NK-92 (cell line): Measurements from ENCODE around the gene ACADL.
A peak's percentile ranks its signal among the peaks of the same experiment; 100 is the strongest.
"Not testable (repeated sequence)": the region's sequence is repeated elsewhere in the genome, so short reads cannot be mapped to it uniquely, and the experiment has no call there.

Source experiments
- DNase-seq: peaks from one replicate; lab custom pipeline; 2025; ENCODE audit not compliant: unreplicated experiment; lab: John Stamatoyannopoulos, UW

ACADL gene

DNA sequence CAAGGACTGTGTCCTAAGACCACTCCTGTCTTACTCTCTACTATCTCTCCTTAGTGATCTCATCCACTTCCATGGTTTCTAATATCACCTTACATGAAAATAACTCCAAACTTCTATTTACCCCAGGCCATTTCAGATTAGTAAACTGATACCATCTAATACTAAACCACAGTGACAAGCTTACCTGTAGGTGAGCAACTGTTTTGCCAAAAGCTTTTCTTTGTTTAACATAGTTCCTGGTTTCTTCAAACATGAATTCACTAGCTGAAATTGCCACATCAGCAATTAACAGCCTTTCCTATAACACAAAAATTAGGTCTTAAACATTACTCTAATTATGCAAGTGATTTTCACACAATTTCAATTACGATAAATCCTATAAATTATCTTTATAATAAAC, 22.1 kb downstream of the ACADL start:
- no peak for DNase-seq

DNA sequence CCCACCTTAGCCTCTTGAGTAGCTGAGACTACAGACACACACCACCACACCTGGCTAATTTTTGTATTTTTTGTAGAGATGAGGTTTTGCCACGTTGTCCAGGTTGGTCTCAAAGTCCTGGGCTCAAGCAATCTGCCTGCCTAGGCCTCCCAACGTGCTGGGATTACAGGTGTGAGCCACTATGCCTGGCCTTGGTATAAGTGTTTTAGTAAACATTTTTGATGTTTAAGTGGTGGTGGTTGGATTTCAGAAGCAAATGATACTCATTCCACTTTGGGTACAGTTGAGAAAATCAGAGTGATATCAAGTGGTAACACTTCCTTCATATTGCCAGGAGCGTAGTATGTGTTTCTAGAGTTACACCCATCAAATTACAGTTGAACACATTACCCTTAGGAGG, 25.4 kb downstream of the ACADL start:
- DNase-seq: no peak

DNA sequence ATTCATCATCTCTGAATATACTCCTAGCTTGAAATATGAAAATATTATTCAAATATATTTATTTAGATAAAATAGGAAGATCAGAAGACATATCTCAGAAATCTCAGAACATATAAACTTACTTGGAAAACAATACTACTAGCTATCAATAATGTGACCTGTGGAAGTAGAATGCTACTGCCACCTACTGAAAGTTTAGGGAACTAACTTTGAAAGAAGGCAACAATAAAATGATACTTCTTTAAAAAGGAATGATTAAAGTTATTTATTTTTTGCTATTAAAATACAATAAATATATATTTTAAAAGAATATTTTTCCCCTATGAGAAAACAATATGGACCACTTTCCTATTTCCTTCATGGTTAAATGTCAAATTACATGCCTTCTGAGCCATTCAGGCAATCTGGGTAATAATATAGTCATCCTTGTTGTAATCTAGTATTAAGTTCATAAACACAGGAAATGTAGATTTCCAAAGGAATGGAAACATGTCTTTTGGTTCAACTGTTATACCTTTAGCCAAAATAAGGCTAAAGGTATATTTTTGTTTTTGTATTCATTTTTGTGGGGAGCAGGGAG, 26.0 kb downstream of the ACADL start:
- no peak for DNase-seq

DNA sequence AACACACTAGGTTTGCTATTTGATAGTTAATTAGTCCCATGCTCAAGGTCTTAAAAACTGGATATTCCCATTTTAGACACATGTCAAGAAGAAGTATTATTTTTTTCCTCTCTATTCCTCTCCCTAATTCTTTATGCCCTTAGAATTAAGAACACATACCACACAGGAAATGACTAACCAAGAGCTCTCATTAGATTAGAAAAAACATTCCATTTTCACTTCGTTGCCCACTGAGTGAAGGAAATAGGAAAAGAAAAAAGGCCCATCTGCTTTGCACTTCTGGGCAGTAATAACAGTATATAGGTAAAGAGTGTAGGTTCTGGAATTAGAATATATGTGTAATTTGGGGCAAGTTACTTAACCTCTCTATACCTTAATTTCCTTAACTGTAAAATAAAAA, 26.9 kb downstream of the ACADL start:
- no peak for DNase-seq

DNA sequence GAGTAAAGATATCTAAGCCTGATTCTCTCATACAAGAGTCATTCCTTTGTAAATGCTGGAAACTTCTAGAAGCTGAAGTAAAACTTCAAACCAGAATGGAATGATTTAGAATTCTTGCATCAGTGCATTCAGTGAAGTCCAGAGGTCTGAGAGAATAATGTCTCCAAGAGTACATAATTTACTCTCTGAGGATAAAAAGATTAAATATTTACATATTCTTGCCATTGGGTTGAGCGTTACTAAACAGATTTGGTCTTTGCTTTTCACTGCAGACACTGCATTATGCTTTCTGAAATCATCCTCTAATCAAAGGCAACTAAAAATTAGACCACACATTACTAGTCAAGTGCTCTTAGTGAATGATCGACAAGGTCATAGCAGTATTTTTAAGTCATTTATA, 27.5 kb downstream of the ACADL start:
- no peak for DNase-seq

DNA sequence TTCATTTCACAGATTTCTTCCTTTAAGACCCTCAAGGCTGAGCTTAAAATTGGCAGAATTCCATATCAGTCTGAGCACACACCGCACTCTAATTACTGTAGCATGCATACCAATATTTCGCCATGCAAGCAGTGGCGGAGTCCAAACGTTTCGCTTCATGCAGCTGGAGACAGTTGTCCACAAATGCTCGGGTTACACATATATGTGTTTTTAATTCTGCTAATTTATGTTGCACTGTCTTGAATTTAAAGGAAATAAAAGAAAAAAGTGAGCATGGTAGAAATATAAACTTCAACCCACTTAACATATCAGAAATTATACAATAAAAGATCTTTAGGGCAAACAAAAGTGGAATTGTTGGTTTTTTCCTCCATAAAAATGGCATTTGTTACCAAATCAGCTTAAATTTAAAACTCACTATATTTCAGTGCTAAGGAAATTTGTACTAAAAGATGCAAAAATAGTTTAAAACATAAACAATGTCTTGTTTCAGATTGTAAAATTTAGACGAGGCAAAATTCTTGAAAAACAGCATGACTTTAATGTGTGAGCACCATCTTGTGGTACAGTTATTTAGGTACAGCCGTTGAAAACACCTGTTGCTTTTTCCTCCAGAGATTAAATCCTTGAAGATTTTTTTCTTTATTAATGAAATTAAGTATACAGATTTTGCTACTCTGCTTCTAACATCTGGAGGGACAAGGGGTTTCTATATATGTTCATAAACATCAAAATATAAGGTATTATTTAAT, 30.0 kb downstream of the ACADL start:
- DNase-seq: no peak

DNA sequence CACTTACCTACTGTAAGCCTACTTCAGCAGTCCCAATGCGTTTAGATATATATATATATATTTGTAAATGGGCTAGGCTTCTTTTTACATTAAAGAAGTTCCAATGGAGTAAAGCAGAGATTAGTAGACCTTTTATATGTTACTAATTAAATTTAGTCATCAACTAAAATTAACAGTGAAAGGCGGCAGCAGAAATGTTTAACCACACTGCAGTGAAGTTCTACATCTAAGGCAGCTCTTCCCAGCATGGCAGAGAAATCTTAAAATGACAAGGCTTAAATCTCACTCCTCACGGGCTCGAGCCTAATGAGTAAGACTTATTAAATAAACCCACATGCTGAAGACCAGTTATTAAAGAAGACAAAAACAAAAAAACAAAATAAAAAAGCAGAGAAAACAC, 34.9 kb downstream of the ACADL start:
- no peak for DNase-seq

DNA sequence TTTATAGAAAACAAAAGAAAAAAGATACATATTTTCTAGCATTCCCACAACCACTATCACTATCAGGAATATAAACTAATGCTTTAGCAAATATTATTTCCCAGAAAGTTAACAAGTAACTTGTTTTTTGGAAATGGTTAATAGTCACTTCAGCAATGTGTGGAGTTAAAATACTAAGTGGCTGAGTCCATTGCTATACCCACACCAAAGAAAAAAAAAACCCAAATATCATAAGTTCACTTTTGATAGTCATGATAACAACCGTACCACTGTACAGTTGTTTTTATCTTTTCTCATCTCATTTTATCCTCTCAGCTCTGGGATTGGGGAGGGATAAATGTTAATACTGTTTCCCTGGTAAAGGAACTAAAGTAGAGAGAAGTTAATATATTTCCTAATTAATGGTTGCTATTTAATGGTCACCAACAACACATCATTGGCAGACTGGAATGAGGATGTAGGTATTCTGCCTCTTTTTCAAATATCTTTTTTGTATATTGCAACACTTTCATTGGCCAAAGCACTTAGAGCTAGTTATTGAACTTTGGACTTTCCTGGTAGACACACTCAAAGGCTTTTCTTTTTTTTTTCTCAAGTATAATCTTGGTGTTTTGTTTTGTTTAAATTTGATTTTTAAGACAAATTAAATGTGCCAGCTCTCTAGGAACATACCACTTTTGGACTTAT, 35.7 kb downstream of the ACADL start:
- no peak for DNase-seq

DNA sequence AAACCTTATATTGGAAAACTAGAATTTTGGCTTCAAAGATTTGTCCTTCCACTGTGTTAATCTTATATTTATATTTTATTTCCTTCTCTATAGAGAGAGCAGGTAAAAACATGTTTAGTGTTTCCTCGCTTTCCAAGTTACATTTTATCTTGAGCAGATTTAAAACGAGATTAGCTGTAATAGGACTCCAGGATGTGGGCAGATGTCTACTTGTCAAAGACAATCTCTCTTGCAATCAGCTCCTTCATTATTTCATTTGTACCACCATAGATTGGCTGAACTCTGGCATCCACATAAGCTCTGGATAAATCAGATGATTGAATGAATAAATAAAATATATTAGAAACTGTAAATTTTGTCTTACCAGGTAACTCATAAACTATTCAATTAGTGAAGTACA, 36.5 kb downstream of the ACADL start:
- no peak for DNase-seq

DNA sequence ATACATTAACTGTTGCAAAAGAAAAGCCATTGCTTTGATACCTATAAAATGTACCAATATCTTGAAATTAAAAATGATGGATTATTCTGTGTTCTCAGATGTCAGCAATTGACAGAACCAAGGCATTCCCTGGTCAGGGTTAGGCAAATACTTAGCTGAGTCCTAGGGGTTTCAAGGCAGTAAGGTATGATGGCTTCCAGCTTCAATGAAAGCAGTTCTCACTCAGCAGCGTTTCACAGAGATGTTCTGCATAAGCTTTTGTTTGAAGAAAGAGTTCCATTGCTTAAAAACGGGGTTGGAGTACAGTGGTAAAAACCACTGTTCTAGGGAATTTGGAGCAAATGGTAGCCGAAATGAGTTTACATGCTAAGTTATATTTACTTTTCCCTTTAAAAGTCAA, 37.1 kb downstream of the ACADL start:
- no peak for DNase-seq

DNA sequence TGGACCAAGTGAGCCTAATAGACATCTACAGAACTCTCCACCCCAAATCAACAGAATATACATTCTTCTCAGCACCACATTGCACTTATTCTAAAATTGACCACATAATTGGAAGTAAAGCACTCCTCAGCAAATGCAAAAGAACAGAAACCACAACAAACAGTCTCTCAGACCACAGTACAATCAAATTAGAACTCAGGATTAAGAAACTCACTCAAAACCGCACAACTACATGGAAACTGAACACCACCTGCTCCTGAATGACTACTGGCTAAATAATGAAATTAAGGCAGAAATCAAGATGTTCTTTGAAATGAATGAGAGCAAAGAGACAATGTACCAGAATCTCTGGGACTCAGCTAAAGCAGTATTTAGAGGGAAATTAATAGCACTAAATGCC, 41.3 kb downstream of the ACADL start:
- DNase-seq: not testable (repeated sequence)

DNA sequence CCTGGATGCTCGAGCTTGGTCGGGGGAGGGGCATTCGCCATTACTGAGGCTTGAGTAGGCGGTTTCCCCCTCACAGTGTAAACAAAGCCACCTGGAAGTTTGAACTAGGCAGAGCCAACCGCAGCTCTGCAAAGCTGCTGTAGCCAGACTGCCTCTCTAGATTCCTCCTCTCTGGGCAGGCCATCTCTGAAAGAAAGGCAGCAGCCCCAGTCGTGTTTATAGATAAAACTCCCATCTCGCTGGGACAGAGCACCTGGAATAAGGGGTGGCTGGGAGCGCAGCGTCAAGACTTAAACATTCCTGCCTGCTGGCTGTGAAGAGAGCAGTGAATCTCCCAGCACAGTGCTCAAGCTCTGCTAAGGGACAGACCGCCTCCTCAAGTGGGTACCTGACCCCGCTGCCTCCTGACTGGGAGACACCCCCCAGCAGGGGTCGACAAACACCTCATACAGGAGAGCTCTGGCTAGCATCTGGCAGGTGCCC, 43.6 kb downstream of the ACADL start:
- DNase-seq: not testable (repeated sequence)

DNA sequence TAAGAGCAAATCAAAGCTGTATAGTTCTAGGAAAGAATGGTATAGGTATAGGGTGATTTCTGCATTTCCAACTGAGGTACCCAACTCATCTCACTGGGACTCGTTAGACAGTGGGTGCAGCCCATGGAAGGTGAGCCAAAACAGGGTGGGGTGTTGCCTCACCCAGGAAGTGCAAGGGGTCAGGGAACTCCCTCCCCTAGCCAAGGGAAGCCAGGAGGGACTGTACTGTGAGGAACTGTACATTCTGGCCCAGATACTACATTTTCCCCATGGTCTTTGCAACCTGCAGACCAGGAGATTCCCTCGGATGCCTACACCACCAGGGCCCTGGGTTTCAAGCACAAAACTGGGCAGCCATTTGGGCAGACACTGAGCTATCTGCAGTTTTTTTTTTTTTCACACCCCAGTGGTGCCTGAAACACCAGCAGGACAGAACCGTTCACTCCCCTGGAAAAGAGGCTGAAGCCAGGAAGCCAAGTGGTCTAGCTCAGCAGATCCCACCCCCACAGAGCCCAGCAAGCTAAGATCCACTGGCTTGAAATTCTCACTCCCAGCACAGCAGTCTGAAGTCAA, 44.1 kb downstream of the ACADL start:
- DNase-seq: not testable (repeated sequence)

DNA sequence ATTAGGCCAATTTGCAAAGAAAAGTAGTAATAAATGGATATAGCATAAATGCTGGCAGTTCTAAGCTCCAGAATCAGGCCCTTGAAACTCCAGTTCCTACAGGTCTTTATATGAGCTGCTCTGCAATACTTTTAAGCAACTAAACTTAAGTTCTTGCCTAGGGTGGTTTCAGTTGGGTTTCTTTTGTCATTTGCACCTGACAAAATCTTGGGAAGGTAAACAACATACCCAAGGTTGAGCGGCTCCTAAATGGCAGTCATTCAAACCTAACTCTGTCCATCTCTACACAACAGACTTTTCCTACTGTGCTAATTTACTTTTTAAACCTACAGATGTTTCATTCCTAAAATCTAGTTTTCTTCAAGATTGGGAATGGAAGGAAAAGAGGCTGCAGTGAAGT, 44.8 kb downstream of the ACADL start:
- no peak for DNase-seq

DNA sequence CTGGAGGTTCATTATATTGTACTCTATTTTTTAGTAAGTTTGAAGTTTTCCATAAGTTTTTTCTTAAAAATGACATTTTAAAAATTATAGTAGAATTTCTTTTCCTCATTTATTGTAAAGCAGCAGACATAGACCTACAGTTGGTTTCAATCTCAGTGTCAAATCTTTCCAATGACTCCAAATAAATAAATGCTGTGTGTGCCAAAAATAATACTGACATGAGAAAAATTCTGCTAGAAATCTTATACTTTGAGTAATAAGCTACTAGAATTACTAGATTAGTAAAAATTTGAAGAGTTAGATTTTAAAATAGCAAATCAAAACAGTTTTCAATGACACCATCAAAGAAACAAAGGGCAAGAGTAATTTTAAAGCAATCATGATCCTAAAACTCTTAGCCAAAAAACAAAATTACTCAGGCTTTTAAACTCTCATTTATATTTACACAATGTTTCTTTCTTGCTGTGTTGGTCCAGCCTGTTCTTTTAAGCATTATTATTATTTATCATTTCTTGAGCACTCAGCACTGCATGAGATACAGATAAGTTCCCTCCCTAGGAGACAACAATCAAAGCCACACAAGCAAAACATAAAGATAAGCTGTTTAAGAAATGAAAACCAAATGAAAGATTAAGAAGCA, 45.8 kb downstream of the ACADL start:
- DNase-seq: no peak

DNA sequence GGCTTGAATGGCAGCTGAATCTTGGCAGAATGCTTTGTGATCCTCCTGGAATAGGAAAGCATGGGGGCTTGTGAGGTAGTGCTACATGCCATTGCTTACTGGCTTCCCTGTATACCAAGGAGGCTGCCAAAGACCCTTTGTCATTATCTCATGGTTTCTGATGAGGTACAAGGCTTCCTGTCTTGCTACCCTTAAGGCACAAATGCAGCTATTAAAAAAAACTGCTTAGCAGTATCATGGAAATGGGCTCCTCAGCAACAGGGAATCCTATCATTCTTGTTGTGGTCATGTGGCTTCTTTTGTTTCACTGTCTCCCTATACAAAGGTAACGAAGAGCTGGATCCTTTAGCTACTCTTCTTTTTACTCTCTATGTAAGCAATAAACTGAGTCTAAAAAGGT, 47.5 kb downstream of the ACADL start:
- DNase-seq: no peak

DNA sequence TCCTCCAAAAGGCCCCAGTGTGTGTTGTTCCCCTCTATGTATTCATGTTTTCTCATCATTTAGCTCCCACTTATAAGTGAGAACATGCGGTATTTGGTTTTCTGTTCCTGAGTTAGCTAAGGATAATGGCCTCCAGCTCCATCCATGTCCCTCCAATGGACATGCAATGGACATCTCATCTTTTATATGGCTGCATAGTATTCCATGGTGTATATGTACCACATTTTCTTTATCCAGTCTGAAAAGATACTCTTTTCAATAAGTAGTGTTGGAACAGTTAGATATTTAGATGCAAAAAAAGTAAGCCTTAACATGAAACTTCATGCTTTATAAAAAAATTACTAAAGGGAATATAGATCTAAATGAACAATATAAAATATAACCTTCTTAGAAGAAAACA, 48.1 kb downstream of the ACADL start:
- DNase-seq: not testable (repeated sequence)

DNA sequence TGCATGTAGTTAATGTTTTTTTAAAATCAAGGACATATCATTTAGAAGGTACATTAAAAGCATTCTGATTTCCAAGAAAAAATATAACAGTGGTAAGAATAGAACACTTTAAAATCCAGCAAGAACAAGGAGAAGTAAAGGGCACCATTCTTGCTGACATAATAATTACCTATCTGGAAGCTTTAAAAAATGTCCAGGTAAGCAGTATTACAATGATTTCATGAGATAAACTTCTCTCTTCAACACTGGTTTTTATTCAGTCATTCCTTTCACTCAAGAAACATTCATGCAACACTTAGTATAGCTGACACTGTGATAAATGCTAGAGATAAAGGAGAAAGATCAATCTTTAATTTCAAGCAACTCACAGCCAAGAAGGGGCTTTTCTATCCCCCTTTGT, 51.2 kb downstream of the ACADL start:
- DNase-seq: no peak

DNA sequence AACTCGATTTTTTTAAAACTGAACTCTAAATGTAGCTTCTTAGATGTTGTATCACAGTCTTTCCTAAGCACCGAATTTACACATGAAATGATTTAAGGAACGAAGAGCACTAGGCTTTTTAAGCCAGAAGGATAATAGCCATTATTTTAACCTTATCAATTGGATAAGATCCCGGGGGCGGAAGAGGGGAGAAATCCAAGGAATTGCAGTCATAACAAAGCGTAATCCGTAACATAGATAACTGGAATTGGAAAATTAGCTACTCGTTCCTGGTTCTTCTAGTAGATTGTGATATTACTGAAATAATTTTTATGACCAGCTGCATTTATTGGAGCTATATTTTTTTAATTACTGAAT, 53.0 kb downstream of the ACADL start:
- no peak for DNase-seq

DNA sequence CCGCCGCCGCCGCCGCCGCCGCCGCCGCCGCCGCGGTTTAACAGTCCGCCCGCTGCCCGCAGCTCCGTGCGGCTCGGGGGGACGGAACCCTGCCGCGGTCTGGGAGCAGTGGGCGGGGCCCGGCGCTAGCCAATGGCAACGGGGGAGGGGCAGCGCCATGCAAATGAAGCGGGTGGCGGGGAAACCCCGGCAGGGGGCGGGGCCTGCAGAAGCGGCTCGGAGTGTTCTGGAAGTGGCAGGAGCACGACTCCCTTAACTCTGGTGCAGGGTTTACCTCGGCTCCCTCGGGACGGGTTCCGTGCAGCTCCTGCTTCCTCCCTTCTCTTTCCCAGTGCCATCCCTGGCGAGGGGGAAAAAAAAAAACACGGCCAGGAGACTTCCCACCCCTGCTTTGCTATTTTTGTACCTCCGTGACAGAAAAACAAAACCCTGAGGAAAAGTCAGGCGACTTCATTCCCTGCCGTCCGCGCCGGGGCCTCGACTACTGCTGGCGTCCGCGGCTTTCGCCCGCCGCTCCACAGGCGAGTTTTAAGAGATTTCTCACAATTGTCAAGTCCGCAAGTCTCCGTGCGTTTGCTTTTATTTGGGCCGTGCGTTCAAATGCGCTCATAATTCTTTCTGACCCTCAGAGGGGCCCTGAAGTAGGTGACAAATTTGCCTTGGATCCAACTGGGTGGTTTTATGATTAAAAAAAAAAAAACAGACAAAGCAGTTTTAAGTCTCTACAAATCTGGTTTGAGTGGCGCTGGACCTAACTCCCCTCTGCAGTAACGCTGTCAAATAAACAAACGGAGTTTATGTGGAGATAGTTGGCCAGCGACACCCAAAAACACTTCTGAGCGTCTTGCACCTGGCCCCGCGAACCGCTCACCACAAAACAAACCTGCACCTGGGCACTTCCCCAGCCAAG, 53.7 kb downstream of the ACADL start, which contains the start of gene KANSL1L:
KANSL1L (minus strand) TSS at position 101 of the 910 bp plus-strand sequence. CDS start 16,827 bp downstream, outside the sequence.
- peak; percentile 68 for DNase-seq
